ENCODE data around the gene P2RY14.

GRCh38 chr3:151256749-151257148 is 21.6 kb downstream of the P2RY14 start:
- TF ChIP-seq CTCF (IDR thresholded peaks at IDR 0.05) (no peak), SMAD3 (CRISPR knock-in tag; IDR thresholded peaks at IDR 0.05; ENCODE audit: borderline replicate concordance) (no peak)
